Dermis microvascular lymphatic vessel endothelial cell (primary cell): ENCODE results near the gene IL36B. TPM values are rescaled to one million over a fixed set of nuclear protein-coding genes. Genes with fewer than 3 reads are reported as not detected.
A peak's percentile ranks its signal among the peaks of the same experiment; 100 is the strongest.
"Not testable (repeated sequence)": the region's sequence is repeated elsewhere in the genome, so short reads cannot be mapped to it uniquely, and the experiment has no call there.

Source experiments
- DNase-seq, 2 donors: peaks; one replicate each; pipeline versions ENCODE4 v3.0.0 to v3.0.0-alpha.2; 2010; ENCODE audit warnings: low read depth in 2 of 2
- total RNA-seq: library from RNA; depleted of rRNA; stranded (reverse); fragments of >200 nt; gene quantifications from 2 replicates; pipeline ENCODE4 v1.2.1, GENCODE V29; 2014

Gene IL36B
- not detected in 2 replicates for total RNA-seq

DNA sequence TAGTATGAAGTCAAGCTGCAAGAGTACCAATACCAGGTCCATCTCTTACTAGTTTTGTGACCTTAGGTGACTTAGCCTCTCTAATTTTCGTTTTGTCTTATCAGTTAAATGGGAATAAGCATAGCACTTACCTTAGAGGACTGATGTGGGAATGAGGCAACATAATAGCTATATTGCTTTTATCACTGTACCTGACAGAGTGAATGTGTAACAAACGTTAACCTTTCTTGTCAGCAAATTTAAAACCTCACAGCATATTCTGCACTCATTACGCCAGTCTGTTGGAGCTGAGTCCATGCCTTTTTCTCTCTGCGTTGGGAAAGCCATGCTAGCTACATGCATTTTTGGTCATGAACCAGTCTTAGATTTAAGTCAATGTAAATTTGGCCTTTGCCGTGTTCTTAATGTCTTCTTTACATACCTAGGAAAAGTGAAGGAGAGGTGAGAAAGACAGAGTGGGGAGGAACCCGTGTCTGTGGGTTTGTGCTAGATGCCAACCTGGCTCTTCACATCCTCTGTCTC, at the start of gene IL36B:
IL36B (minus strand) TSS at position 472 of the 522 bp plus-strand sequence.
- DNase-seq, result no peak

DNA sequence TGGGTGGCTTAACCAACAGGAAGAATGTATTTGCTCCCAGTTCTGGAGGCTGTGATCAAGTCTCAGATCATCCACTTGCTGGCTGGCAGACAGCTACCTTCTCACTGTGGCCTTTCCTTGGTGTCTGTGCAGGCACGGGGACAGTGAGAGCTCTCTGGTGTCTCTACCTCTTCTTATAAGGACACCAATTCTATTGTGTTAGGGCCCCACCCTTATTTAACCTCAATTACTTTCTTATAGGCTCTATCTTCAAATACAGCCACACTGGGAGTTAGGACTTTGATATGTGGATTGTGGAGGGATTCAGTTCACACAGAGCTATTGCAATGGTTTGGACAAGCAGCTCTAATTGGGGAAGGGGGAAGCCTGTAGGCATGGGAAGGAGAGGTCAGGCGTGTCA, 49.5 kb upstream of the IL36B start:
- no peak for DNase-seq

DNA sequence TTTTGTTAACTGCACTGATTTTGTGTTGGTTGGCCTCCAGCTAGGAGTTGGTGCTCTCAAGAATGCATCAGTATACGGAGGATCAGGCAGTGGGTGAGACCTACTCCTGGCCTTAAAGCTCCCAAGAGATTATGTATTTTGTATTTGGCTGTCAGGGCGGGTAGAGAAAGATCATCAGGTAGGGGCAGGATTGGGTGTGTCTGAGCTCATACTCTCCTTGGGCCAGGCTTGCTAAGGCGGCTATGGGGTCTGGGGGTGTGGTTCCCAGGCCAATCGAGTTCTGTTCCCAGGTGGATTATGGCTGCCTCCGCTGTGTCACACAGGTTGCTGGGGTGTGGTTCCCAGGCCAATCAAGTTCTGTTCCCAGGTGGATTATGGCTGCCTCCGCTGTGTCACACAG, 45.9 kb upstream of the IL36B start:
- DNase-seq, result no peak

DNA sequence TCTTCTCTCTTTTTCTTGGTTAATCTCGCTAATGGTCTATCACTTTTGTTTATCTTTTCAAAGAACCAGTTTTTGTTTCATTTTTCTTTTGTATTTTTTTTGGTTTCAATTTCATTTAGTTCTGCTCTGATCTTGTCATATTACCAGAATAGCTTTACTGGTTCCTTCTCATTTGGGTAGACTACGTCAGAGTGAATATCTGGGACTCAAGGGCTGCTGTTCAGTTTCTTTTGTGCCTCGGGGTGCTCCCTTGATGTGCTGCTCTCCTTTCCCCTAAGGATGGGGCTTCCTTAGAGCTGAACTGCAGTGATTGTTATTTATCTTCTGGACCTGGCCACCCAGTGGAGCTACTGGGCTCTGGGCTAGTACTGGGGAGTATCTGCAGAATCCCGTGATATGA, 45.4 kb upstream of the IL36B start:
- DNase-seq, result no peak

DNA sequence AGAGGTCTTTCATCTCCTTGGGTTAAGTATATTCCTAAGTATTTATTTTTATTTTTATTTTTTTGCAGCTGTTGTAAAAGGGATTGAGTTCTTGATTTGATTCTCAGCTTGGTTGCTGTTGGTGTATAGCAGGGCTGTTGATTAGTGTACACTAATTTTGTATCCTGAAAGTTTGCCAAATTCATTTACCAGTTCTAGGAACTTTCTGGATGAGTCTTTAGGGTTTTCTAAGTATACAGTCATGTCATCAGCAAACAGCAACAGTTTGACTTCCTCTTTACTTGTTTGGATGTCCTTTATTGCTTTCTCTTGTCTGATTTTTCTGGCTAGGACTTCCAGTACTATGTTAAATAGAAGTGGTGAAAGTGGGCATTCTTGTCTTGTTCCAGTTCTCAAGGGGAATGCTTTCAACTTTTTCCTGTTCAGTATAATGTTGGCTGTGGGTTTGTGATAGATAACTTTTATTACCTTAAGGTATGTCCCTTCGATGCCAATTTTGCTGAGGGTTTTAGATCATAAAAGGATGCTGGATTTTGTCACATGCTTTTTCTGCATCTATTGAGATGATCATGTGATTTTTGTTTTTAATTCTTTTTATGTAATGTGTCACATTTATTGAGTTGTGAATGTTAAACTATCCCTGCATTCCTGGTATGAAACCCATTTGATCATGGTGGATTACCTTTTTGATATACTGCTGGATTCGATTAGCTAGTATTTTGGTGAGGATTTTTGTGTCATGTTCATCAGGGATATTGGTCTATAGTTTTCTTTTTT, 44.4 kb upstream of the IL36B start:
- not testable (repeated sequence) for DNase-seq

DNA sequence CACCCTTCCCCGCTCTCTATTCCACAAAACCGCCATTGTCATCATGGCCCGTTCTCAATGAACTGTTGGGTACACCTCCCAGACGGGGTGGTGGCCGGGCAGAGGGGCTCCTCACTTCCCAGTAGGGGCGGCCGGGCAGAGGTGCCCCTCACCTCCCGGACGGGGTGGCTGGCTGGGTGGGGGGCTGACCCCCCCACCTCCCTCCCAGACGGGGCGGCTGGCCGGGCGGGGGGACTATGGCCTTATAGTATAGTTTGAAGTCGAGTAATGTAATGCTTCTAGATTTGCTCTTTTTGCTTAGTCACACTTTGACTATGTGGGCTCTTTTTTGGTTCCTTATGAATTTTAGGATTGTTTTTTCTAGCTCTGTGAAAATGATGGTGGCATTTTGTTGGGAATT, 43.6 kb upstream of the IL36B start:
- not testable (repeated sequence) for DNase-seq

DNA sequence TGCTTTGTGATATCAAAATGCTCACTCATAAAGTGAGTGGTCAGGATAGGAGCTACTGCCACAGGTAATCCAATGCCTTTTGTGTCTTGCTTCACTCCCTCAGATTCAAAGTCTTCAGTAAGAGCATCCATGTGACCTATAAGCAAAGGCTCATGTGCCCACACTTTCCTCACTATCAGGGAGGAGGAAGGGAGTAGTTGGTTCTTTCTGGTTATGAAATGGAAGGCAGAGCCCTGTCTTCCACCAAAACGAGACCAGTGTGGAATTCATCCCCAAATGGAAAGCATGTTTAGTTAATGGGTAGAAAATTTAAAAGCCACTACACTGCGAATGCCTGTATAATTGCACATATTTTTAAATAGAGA, 40.9 kb upstream of the IL36B start:
- no peak for DNase-seq

DNA sequence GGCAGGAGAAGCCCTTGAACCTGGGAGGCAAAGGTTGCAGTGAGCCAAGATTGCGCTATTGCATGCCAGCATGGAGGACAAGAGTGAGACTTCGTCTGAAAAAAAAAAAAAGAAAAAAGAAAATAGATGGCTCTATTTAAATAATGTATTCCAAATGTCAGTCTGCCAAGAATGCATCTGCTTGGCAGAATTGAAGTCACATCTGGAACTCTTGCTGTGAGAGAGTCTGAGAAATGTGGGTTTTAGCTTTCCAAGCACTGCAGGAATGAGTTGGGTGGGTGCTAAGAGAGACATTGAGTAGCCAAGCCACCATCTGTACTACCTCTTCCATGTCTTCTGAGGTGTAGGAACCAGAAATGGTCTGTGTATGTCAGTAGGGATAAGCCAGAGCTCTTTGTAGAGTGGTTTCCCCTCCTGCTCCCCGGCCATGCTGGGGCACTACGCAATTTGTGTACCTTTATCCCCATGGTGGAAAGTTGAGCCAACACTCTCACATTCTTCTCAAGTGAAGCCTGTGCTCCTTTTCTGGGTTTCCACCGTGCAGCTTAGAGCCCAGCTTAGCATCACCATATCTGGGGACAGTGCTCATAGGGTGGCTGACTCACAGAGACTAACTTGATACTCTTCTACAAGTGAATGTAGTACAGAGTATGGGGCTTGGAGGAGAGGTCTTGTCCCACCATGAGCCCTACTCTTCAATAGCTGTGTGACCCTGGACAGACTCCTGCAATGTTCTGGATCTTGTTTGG, 40.4 kb upstream of the IL36B start:
- no peak for DNase-seq

DNA sequence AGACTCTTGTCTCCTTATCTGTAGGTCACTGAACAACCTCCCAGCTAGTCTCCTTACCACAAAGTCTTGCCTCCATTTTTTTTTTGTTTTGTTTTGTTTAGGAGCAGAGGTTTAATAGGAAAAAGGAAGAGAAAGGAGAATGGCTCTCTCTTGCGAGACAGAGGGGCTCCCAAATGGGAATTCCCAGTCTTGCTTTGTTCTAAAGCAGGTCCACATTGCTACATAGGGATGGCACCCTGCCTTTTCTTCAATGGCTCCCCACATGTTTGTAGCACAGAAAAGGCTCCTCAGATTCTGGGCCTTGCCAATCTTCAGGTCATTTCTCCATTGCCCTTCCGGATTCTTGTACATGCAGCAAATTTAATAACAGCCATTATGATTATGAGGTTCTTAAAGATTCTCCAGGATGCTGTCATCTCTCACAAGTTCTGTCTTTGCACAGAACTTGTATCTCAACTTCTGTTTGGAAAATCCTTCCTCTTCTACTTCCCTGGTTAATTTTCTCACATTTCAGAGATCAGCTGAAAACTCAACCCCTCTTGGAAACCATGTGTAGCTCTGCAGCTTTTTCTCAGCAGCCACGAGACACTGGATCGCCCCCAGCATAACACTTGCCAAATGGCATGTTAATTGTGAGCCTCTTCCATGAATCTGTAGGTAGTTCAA, 38.7 kb upstream of the IL36B start:
- DNase-seq, result no peak

DNA sequence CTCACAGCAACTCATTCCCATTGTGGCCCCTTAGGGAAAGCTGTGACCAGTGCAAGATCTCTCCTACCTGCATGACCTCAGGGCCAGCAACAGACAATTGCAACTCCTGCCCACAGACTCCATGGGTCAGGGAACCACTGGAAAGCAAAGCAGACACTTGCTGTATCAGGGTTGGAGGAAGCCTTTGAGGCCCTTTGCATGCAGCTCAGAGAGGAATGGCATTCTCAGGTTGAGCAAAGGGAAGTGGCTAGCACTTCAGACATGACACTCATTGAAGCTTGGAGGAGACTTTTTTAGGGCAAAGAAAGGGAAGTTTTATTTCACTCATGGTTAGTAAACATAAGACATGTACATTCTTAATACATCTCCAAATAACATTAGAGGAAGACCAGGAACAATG, 37.2 kb upstream of the IL36B start:
- no peak for DNase-seq

DNA sequence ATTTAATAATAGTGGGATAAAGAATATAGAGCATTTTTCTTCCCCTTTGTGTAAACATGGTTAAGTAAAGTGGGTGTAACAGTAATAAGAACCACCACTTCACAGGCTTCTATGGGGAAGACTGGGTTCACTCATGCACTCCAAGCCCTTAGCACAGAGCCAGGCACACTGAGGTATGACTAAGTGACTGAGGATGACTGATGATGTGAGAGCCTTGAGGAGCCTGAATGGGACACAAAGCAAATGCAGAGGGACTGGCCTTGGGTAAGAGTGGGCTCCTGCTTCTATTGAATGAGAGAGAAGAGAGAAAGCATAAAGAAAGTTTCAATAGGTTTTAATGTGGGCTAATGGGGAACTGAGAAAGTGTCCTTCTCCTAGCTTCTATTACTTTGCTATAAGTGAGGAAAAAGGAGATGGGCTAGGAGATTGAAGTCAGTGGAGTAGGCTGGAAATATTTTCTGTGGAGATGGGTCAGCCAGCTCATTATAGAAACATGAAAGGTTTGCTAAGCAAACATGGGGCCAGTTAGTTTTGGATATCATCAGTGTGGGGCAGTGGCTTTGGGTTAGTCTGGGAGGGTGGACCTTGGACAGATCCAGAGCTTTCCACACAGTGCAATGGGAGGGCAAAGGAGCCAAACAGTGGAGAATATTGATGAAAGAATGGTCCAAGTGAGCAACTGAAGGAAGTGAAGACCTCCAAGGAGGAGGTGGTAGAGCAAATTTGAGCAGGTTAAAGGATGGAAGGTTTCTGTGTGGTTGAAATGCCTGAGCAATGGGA, 35.7 kb upstream of the IL36B start:
- DNase-seq, result no peak

DNA sequence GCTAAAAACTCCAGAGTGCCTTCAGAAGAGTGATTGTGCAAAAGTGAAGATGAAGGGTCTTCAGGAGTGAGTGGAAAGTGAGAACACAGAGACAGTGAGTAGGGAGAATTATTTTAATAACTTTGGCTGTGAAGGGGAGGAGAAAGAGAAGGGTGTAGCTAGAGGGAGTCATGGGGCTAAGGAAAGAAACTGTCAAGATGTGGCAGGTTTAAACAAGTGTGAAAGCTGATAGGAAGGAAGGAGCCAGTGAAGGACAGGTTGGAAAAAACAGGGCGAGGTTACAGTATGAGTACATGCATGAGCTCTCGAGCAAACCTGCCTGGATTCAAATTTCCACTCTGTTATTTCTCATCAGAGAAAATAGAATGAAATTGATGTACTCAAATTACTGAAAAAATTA, 32.9 kb upstream of the IL36B start:
- DNase-seq, result no peak

DNA sequence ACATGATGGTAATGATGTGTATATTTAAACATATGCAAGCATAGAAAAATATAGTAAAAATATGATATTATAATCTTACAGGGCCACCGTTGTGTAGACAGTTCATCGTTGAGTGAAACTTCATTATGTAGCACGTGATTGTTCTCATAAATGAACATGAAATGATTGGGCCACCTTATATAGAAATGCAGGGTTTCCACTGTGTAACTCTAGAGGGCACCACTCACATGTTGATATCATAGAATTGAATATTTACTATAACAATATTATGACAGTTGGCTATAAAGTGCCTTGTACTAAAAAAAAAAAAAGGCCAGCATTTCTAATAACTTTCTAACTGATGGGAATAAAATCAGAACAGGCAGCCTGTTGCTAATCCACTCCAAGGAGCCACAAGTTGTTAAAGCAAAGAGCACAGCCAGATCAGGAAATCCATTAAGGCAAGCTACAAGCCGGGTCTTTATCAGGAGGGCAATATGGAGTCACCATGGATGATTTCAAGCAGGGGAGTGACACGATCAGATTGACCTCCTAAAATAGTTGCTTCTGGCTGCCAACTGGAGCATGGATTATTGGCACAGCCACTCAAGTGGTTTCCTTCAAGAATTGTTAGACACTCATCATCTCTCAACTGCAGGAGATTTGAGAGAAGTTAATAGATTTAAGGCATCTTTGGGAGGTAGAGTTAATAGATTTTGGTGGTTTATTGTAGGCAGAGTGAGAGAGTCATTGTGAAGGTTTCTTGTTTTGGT, 31.8 kb upstream of the IL36B start:
- peak in 1 of 2 donors; percentile 13 for DNase-seq

DNA sequence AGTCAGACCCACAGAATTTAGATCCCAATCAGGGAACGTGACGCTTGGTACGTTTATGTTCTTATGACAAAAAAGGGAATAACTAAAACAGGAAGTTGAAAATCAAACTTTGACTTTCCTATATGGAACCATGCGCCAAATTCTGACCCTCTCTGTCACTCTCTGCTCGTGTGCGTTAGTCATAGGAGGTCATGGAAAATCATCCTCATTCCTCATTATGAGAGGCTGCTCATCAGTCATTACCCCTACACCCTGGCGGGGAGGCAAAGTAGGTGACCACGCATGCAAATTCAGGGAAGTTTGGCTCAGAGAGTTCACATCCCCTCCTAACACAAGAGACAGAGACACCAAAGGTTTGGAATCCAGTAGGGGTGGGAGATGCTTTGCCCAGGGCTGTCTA, 30.6 kb upstream of the IL36B start:
- no peak for DNase-seq

DNA sequence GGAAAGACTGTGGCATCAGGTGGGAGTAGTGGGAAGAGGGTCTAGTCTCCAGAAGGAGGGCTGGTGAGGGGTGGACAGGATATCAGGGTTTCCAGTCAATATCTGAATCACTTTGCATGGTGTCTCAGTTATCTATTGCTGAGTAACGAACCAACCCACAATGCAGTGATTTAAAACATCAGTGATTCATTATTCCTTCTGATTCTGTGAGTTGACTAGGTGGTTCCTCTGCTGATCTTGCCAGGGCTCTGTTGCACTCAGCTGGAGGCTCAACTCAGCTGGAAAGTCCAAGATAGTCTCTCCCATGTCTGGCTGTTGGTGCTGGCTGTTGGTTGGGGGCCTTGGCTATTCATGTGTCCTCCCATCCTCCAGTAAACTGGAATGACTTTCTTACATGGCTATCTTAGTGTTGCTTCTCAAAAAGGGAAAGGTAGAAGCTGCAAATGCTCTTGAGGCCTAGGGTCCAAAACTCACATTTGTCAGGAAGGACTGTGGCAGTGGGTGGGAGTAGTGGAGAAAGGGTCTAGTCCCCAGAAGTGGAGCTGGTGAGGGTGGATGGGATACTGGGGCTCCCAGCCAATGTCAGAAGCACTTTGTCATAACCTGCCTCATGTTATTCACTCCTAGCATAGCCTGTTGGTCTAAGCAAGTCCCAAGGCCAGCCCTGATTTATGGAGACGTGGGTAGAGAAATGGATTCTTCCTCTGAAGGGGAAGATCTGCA, 29.0 kb upstream of the IL36B start:
- DNase-seq, result no peak

DNA sequence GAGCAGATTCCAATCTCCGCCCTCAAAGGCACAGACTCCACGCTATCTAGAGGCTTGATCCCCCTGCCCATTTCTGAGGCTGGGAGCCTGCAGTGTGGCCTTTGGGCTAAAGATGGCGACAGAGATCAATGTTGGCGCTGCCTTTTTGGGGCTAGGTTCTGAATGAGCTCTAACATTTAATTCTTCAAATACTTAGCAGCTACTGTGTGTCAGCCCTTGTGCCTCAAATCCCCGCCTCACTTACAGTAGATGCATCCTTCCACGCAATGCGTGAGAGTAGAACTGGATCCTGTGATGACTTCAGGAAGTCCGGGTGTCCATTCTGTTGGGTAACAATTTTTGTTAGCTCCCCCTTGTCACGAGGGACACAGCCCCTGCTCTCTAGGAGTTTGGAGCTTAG, 27.5 kb upstream of the IL36B start:
- DNase-seq, result peak in 1 of 2 donors; percentile 16

DNA sequence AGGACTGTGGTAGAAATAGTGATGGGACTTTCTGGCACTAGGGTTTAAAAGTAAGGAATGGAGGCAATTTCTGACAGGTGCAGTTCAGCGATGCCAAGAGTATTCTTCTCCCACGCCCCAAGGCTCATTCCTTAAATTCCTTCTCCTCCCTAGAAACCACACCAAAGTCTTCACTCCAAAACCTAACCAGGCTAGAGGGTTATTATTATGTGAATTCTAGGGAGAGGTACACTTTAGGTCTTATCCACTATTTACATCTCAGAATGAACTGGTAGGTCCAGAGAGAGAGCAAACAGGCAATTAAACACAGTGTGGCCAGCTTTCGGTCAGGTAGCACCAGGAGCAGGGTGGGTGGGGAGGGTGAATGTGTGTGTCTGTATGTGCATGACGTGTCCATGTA, 26.5 kb upstream of the IL36B start:
- no peak for DNase-seq

DNA sequence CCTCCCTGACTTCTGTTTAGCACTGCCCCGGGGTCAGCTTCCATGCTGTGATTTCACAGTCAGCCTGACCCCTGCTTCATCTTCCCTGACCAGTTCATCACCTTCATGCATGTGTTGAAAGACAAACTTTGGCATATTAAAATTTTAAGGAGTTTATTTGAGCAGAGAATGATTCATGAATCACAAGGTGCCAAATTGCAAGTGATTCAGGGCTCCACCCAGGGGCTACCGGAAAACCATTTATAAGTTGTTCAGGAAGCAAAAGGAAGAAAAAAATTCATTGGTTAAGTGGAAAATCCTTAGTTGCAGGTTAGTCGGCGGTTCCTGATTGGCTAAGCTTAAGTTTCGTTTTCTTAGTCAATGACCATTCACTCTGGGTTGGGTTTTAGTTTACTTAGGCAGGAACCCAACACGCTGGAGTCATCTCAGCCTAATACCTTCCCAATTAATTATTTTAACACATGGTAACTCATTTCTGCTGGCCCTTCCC, 25.7 kb upstream of the IL36B start:
- peak in 1 of 2 donors; percentile 52 for DNase-seq

DNA sequence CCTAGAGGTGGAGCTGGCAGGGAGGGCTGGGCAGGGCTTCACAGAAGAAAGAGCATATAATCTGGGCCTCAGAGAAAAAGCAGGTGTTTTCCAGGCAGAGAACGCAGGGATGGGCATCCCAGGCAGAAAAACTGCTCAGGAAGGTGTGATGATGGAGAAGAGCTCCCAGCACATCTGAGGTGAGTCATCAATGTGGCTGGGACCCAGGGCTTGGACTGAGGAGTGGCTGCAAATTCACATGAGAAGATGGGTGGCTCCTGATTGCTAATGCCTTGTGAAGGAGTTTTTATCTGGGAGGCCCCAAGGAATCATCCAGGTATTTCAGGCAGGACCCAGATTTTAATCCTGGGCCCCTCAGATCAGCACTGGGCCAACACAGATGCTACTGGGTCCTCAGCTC, 25.3 kb upstream of the IL36B start:
- peak in 1 of 2 donors; percentile 13 for DNase-seq
